Pancreas (tissue), 10 donors: Measurements from ENCODE around the gene MFAP5. TPM values are rescaled to one million over a fixed set of nuclear protein-coding genes. Genes with fewer than 3 reads are reported as not detected.
A peak's percentile ranks its signal among the peaks of the same experiment; 100 is the strongest.

Source experiments
- ATAC-seq, 4 donors: fragments of 200-7000 bp; cut with Tn5 transposase; one replicate each; pipeline versions ENCODE4 v1.8.0 to v1.9.1; 2020; ENCODE audit warnings: mild to moderate bottlenecking in 4 of 4, moderate library complexity in 4 of 4
- DNase-seq, 6 donors: peaks; one replicate each; pipeline ENCODE4 v3.0.0-alpha.2; 2020
- FAIRE-seq: peaks from 2 replicates; lab custom pipeline; 2012; peaks lifted over from hg19 to GRCh38; lab: Jason Lieb, UNC
- H3K27ac ChIP-seq, 4 donors: fragments of 200-600 bp; sonication (generic); 1 replicate in 3 of 4; 2 replicates in 1 of 4; pipeline versions ENCODE4 v1.5.0 to v1.8.0; 2020
- H3K27me3 ChIP-seq, 4 donors: fragments of 200-600 bp; one replicate each; pipeline ENCODE4 v1.8.0; 2021
- H3K36me3 ChIP-seq, 3 donors: fragments of 200-600 bp; sonication (generic) in 1 of 3; one replicate each; pipeline versions ENCODE4 v1.5.0 to v1.8.0; 2020 to 2021
- H3K4me1 ChIP-seq, 3 donors: fragments of 200-600 bp; one replicate each; pipeline ENCODE4 v1.8.0; 2021
- H3K4me3 ChIP-seq, 4 donors: fragments of 200-600 bp; sonication (generic) in 2 of 4; one replicate each; pipeline versions ENCODE4 v1.5.0 to v1.8.0; 2020 to 2021
- H3K9me3 ChIP-seq, 4 donors: fragments of 200-600 bp; one replicate each; pipeline ENCODE4 v1.8.0; 2021
- WGBS, 2 donors: extraction: QIAGEN DNeasy Blood & Tissue Kit; methylation state at CpG; one replicate each; pipeline ENCODE4 v1.1.7; 2013; 5-methylcytosine and 5-hydroxymethylcytosine counted together
- intact Hi-C, 3 donors: fragments of 100-400 bp; cut with DNase I; formaldehyde crosslinking; loops; one replicate each; pipeline versions ENCODE4 v1.11.1 to v1.14.2; 2022
- polyA plus RNA-seq, 2 donors: library from polyadenylated mRNA; stranded (reverse); fragments of 200-250 nt; gene quantifications; one replicate each; pipeline ENCODE4 v1.2.3, GENCODE V29; 2013
- total RNA-seq, 6 donors: library from RNA; stranded (reverse); fragmentation: NEBNext Ultra II Directional in 4 of 6; extraction: Animal tissue kit (Norgen Biotek cat#: 25700) in 4 of 6; gene quantifications; one replicate each; pipeline versions ENCODE4 v1.2.1 to v1.2.4, GENCODE V29; 2021 to 2023
- TF ChIP-seq, protein P1 (sequence below), 4 donors: fragments of 200-600 bp; sonication (generic) in 3 of 4; IDR thresholded peaks; one replicate each; pipeline versions ENCODE4 v1.5.0 to v1.8.0; 2021; ENCODE audit warnings: antibody characterized with exemption in 4 of 4
- donor health status: healthy with polysubstance abuse.
- donor health status: DM: no; HTN: no; CAD: no; lungs with moderate emphysema.
- donor health status: DM: no; HTN: no; CAD: no.
- donor health status: control.
- donor health status: control.
- donor health status: Bipolar disorder and iron deficiency.
- donor health status: DM: yes; HTN: yes; CAD: no.
- donor health status: DM: no; HTN: no; CAD: no.
- donor health status: DM: no; HTN: no; CAD: no.
- donor health status: DM: yes; HTN: yes; CAD: no.

Gene MFAP5
- total and polyA plus RNA-seq, 8 donors, result 0.19 to 14.7 (median 4.6) TPM

DNA sequence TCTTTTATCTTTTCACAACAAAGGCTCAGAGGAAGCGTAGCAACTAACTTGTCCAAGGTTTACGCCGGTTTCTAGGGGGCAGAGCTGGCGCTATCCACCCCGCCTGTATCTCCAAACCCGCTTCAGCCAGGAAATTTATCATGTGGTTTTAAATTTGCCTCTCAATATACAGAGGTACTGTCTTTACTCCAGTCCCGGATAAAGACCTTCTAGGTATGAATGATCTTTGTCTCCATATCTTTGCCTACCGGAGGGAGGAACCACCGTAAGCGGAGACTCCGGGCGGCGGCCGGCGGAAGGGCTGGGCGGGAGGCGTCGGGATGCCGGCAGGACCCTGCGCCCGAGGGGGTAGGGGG is 34.5 kb upstream of the MFAP5 start:
- Histone ChIP-seq H3K9me3 (no peaks in the 10 kb centered on the region), H3K36me3 (no peaks in the 10 kb centered on the region), H3K27me3 (no peaks in the 10 kb centered on the region), H3K4me3 (peak overlapping the region; percentile 54 to 99 (median 86)), H3K4me1 (peaks cover 0 to 13% (median 3%) of the 10 kb centered on the region in 3 donors), H3K27ac (peak overlapping the region in 3 of 4 donors; percentile 48 to 77 (median 75))
- ATAC-seq (peak; percentile 26 to 51 (median 40)), FAIRE-seq (no peak), DNase-seq (peak in 1 of 6 donors; percentile 66)
- TF ChIP-seq, protein P1, sequence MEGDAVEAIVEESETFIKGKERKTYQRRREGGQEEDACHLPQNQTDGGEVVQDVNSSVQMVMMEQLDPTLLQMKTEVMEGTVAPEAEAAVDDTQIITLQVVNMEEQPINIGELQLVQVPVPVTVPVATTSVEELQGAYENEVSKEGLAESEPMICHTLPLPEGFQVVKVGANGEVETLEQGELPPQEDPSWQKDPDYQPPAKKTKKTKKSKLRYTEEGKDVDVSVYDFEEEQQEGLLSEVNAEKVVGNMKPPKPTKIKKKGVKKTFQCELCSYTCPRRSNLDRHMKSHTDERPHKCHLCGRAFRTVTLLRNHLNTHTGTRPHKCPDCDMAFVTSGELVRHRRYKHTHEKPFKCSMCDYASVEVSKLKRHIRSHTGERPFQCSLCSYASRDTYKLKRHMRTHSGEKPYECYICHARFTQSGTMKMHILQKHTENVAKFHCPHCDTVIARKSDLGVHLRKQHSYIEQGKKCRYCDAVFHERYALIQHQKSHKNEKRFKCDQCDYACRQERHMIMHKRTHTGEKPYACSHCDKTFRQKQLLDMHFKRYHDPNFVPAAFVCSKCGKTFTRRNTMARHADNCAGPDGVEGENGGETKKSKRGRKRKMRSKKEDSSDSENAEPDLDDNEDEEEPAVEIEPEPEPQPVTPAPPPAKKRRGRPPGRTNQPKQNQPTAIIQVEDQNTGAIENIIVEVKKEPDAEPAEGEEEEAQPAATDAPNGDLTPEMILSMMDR (IDR thresholded peaks at IDR 0.05), result no peak
- 0 to 1% methylated on average over 21 of the region's 21 CpGs for WGBS, 2 donors
- intact Hi-C loops, result no loop called here

DNA sequence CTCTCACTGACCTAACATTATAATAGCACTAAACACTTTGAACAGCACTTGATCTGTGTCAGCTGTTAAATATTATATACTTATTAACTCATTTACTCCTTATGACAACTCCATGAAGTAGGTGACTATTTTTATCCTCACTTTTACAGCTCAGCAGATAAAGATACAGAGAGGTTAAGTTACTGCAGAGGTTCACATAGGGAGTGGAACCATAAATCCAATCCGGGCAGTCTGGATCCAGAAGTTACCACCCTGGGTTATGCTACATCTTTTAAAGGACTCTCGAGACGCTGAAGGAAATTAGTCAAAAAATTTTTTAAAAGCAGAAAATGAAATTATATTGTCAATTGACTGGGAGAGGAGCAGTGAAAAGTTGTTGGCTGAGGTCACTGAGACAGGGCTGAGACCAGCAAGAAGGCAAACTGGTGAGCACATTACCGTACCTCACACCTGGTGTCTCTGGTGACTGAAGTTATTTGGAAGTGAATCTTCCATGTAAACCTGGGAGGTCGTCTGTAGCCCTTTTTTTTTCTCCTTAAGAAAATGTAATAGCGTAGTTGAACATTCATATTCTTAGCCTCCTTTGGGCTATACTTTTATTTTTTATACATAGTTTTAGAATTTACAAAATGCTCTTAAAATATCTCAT is 33.9 kb upstream of the MFAP5 start:
- WGBS, 2 donors, result 15 to 29% methylated on average over 6 of the region's 6 CpGs
- no peak for FAIRE-seq
- DNase-seq, result no peak
- H3K27ac ChIP-seq, result peak overlapping the region in 2 of 4 donors; percentile 48 to 77
- peaks cover 0 to 11% (median 3%) of the 10 kb centered on the region in 3 donors for H3K4me1 ChIP-seq
- intact Hi-C loops, result no loop called here
- no peaks in the 10 kb centered on the region for H3K27me3 ChIP-seq
- peak overlapping the region; percentile 54 to 99 (median 86) for H3K4me3 ChIP-seq
- H3K9me3 ChIP-seq, result no peaks in the 10 kb centered on the region
- ATAC-seq, result no peak
- TF ChIP-seq, protein P1 (IDR thresholded peaks at IDR 0.05), result no peak
- H3K36me3 ChIP-seq, result no peaks in the 10 kb centered on the region

DNA sequence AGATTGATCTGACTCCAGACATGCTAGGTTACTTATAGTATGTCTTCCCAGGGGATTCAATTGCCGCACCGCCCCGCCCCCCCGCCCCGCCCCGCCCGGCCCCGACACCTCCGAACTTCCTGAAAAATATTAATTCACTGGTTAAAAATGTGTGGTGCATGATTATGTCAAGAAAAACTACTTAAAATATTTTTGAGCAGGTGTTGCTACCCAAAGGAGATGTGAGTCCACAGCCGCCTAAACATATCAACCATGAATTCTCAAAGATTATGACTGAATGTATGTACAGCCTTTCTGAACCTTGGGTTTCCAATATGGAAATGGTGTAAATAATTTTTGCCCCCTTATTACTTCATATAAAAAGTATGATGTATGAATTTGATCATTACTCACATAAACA is 32.5 kb upstream of the MFAP5 start:
- FAIRE-seq (no peak), DNase-seq (no peak), ATAC-seq (no peak)
- Histone ChIP-seq H3K36me3 (no peaks in the 10 kb centered on the region), H3K4me1 (peaks cover 0 to 11% (median 3%) of the 10 kb centered on the region in 3 donors), H3K9me3 (no peaks in the 10 kb centered on the region), H3K27me3 (no peaks in the 10 kb centered on the region), H3K27ac (no peak overlapping the region), H3K4me3 (no peak overlapping the region)
- WGBS, 2 donors, result 88 to 91% methylated on average over 9 of the region's 10 CpGs
- intact Hi-C loops, result no loop called here
- TF ChIP-seq, protein P1 (IDR thresholded peaks at IDR 0.05), result no peak

DNA sequence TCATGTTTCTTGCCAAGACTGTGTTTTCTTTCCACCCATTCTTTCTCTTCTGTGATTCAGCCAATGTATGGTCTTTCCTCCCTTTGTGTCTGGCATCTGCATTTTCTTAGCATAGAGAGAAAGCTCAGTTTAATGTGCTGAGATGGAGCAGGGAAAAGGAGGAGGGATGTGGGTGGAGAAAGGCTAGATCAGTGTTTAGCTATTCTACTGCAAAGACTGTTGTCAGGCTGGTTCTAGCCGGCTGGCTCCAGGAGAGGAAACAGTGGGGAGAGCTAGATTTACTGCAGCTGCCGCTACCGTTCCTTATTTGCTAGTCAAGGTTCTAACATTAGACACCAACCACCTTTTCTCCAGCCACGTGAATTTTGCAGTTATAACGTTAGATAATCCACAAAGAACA is 29.9 kb upstream of the MFAP5 start:
- H3K4me1 ChIP-seq, result no peaks in the 10 kb centered on the region
- no peaks in the 10 kb centered on the region for H3K36me3 ChIP-seq
- H3K27ac ChIP-seq, result no peak overlapping the region
- H3K27me3 ChIP-seq, result no peaks in the 10 kb centered on the region
- WGBS, 2 donors, result 2 to 6% methylated on average over 5 of the region's 5 CpGs
- FAIRE-seq, result no peak
- ATAC-seq, result peak in 3 of 4 donors; percentile 53 to 76 (median 53)
- no peak overlapping the region for H3K4me3 ChIP-seq
- DNase-seq, result peak in 1 of 6 donors; percentile 34
- intact Hi-C loops, result no loop called here
- H3K9me3 ChIP-seq, result no peaks in the 10 kb centered on the region
- TF ChIP-seq, protein P1 (IDR thresholded peaks at IDR 0.05), result no peak

DNA sequence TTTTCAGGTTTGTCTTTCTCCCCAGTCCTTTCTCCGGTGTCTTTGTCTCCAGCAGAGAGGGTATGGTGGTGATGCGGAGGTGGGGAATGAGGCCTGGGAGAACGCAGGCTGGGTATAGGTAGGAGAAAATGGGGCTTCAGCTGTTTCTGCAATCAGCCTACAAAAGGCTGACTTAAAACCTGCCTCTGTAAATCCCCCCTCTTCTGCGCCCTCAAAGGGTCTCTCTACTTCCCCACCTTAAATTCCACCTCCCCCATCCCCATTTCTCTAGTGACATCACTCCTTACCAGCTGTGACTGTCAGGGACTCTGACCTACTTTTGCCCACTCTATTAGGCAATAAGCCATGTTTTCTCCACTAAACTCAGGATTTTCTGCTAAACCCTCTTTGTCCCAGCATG is 27.1 kb upstream of the MFAP5 start:
- Histone ChIP-seq H3K36me3 (no peaks in the 10 kb centered on the region), H3K27me3 (no peaks in the 10 kb centered on the region), H3K4me1 (no peaks in the 10 kb centered on the region), H3K9me3 (no peaks in the 10 kb centered on the region), H3K27ac (no peak overlapping the region), H3K4me3 (no peak overlapping the region)
- intact Hi-C loops, result loop anchor here in 1 of 3 donors (10.0 kb wide), 1 partner anchor 205 kb away; no protein-coding TSS in a partner anchor
- FAIRE-seq, result no peak
- no peak for DNase-seq
- no peak for ATAC-seq
- TF ChIP-seq, protein P1 (IDR thresholded peaks at IDR 0.05), result no peak
- 81 to 88% methylated on average over 4 of the region's 4 CpGs for WGBS, 2 donors
